GM04503 (cell line): ENCODE data around the gene ERICH6.
"Not testable (repeated sequence)": the region's sequence is repeated elsewhere in the genome, so short reads cannot be mapped to it uniquely, and the experiment has no call there.

Source experiments
- DNase-seq: peaks from one replicate; pipeline ENCODE4 v3.0.0-alpha.2; 2012; ENCODE audit warnings: low read depth

The ERICH6 gene

GRCh38 chr3:150682279-150682678, 21.4 kb downstream of the ERICH6 start:
- no peak for DNase-seq

GRCh38 chr3:150681057-150681456, 22.7 kb downstream of the ERICH6 start:
- no peak for DNase-seq

- DNase-seq = no peak
These were observed 23.2 kb downstream of the ERICH6 start for GRCh38 chr3:150680562-150680961.

GRCh38 chr3:150675587-150675986, 28.1 kb downstream of the ERICH6 start:
- no peak for DNase-seq

GRCh38 chr3:150673966-150674365, 29.8 kb downstream of the ERICH6 start:
- no peak for DNase-seq

- no peak for DNase-seq
These were observed 37.6 kb downstream of the ERICH6 start for GRCh38 chr3:150666167-150666566.

GRCh38 chr3:150663461-150663860, 40.3 kb downstream of the ERICH6 start:
- no peak for DNase-seq

GRCh38 chr3:150662410-150663200, 41.1 kb downstream of the ERICH6 start:
- no peak for DNase-seq

- no peak for DNase-seq
These were observed 47.4 kb downstream of the ERICH6 start for GRCh38 chr3:150656316-150656715.

GRCh38 chr3:150653110-150653561, 50.6 kb downstream of the ERICH6 start:
- DNase-seq = no peak

GRCh38 chr3:150640256-150640655, 63.5 kb downstream of the ERICH6 start:
- DNase-seq = no peak

GRCh38 chr3:150639262-150639661, 64.5 kb downstream of the ERICH6 start:
- DNase-seq = no peak

- DNase-seq = no peak
These were observed 67.5 kb downstream of the ERICH6 start for GRCh38 chr3:150636258-150636657.

- no peak for DNase-seq
These were observed 68.2 kb downstream of the ERICH6 start for GRCh38 chr3:150635526-150635925.

- DNase-seq = no peak
These were observed 68.6 kb downstream of the ERICH6 start for GRCh38 chr3:150635076-150635475.

- DNase-seq = no peak
These were observed 72.1 kb downstream of the ERICH6 start for GRCh38 chr3:150631515-150632221.

GRCh38 chr3:150627557-150627956, 76.2 kb downstream of the ERICH6 start:
- DNase-seq = no peak

GRCh38 chr3:150626148-150626930, 77.4 kb downstream of the ERICH6 start:
- DNase-seq = no peak

GRCh38 chr3:150623945-150624344, 79.8 kb downstream of the ERICH6 start:
- DNase-seq = no peak

GRCh38 chr3:150622955-150623354, 80.8 kb downstream of the ERICH6 start:
- not testable (repeated sequence) for DNase-seq

GRCh38 chr3:150620002-150620689, 83.6 kb downstream of the ERICH6 start:
- DNase-seq = no peak
